Measurements from ENCODE around the gene MAP3K15.

Gene MAP3K15

DNA sequence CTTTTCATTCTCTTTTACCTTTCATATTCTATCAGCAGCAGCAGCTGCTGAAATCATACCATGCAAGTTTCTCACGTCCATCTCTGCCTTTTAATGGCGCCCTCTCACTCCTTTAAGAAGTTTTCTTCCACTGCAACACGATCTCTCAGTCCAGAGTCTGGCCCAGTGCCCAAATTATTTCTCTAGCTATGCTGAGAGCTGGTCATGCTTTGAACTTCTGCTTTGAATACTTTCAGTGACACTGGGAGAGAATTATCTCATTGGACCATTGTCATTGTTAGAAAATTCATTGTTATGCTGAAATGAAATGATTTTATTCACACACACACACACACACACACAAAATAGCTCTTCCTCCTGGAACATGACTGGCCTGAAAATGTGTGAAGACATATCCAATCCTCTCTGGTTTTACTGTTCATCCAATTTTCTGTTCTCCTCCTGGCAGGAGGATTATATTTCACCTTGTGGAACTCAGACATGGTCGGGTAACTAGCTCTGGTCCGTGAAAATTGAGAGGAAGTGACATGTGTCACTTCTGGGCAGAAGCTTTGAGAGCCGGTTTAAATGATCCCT, 172.9 kb downstream of the MAP3K15 start:
- no peak for DNase-seq

GRCh38 chrX:19334945-19335626, 180.2 kb downstream of the MAP3K15 start:
- DNase-seq: no peak

- no peak for DNase-seq
Measured at GRCh38 chrX:19332983-19333382, 182.3 kb downstream of the MAP3K15 start.

GRCh38 chrX:19331831-19332230, 183.5 kb downstream of the MAP3K15 start:
- DNase-seq: no peak

DNA sequence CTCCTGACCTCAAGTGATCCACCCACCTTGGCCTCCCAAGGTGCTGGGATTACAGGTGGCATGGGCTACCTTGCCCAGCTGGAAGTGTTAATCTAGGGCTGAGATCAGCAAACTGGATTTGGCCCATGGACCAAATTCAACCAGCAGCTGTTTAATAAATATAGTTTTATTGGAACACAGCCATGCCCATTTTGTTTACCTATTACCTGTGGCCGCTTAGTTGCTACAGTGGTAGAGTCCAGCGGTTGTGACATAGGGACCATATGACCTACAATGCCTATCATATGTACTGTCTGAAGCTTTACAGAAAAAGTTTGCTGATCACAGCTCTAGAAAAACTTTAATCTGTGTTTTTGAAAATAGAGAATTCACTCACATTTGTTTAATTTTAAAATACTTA, 188.7 kb downstream of the MAP3K15 start:
- no peak for DNase-seq

Data from effector CD8-positive, alpha-beta T cell (primary cell).